H9 (cell line): ENCODE results near the gene PSMB7. TPM values are rescaled to one million over a fixed set of nuclear protein-coding genes. Genes with fewer than 3 reads are reported as not detected.
A peak's percentile ranks its signal among the peaks of the same experiment; 100 is the strongest.

ENCODE experiments used
- DNase-seq: peaks from one replicate; pipeline ENCODE4 v3.0.0-alpha.2; 2017
- H2AFZ ChIP-seq: one replicate; pipeline ENCODE4 v1.6.1; 2013; ENCODE audit warnings: mild to moderate bottlenecking, low read length, control low read depth, moderate library complexity
- H2AK5ac ChIP-seq: 2 replicates; pipeline ENCODE4 v1.6.1; 2013; ENCODE audit warnings: low read length, control low read depth, mixed read lengths; ENCODE audit not compliant: insufficient read length
- H2BK120ac ChIP-seq: one replicate; pipeline ENCODE4 v1.6.1; 2013; ENCODE audit warnings: low read depth, mild to moderate bottlenecking, low read length, control low read depth, inconsistent platforms; ENCODE audit not compliant: poor library complexity, severe bottlenecking
- H2BK12ac ChIP-seq: 2 replicates; pipeline ENCODE4 v1.6.1; 2013; ENCODE audit warnings: low read length, control low read depth, mixed read lengths, low read depth; ENCODE audit not compliant: insufficient read length
- H2BK15ac ChIP-seq: 2 replicates; pipeline ENCODE4 v1.6.1; 2013; ENCODE audit warnings: low read depth, low read length, control low read depth
- H2BK20ac ChIP-seq: one replicate; pipeline ENCODE4 v1.6.1; 2013; ENCODE audit warnings: low read depth, mild to moderate bottlenecking, low read length, control low read depth, inconsistent platforms; ENCODE audit not compliant: poor library complexity, severe bottlenecking
- H2BK5ac ChIP-seq: 2 replicates; pipeline ENCODE4 v1.6.1; 2013; ENCODE audit warnings: low read length, control low read depth, mixed read lengths; ENCODE audit not compliant: insufficient read length
- H3K14ac ChIP-seq: 2 replicates; pipeline ENCODE4 v1.6.1; 2013; ENCODE audit warnings: low read length, control low read depth; ENCODE audit not compliant: insufficient read depth
- H3K18ac ChIP-seq: 2 replicates; pipeline ENCODE4 v1.6.1; 2013; ENCODE audit warnings: low read depth, mild to moderate bottlenecking, mixed read lengths, low read length, control low read depth; ENCODE audit not compliant: insufficient read length
- H3K23ac ChIP-seq: 2 replicates; pipeline ENCODE4 v1.6.1; 2013; ENCODE audit warnings: low read length, control low read depth, mixed read lengths, low read depth; ENCODE audit not compliant: insufficient read length
- H3K23me2 ChIP-seq: 2 replicates; pipeline ENCODE4 v1.6.1; 2013; ENCODE audit warnings: low read depth, mild to moderate bottlenecking, mixed read lengths, low read length, control low read depth; ENCODE audit not compliant: insufficient read length, poor library complexity, severe bottlenecking
- H3K27ac ChIP-seq: 2 replicates; pipeline ENCODE4 v1.5.1; 2013; ENCODE audit warnings: low read length, control low read depth, mixed read lengths, low read depth; ENCODE audit not compliant: insufficient read length
- H3K27me3 ChIP-seq: 2 replicates; pipeline ENCODE4 v1.6.1; 2013; ENCODE audit warnings: low read length, control low read depth, inconsistent platforms; ENCODE audit not compliant: insufficient read depth
- H3K4ac ChIP-seq: 2 replicates; pipeline ENCODE4 v1.6.1; 2013; ENCODE audit warnings: low read depth, mild to moderate bottlenecking, control low read depth, inconsistent platforms, low read length, moderate library complexity
- H3K4me1 ChIP-seq: 2 replicates; pipeline ENCODE4 v1.6.1; 2013; ENCODE audit warnings: low read length, control low read depth, inconsistent platforms; ENCODE audit not compliant: insufficient read depth
- H3K4me2 ChIP-seq: 2 replicates; pipeline ENCODE4 v1.6.1; 2013; ENCODE audit warnings: low read length, control low read depth, mixed read lengths; ENCODE audit not compliant: insufficient read length, insufficient read depth
- H3K56ac ChIP-seq: 2 replicates; pipeline ENCODE4 v1.6.1; 2013; ENCODE audit warnings: low read depth, mild to moderate bottlenecking, mixed read lengths, low read length, control low read depth; ENCODE audit not compliant: insufficient read length
- H3K79me1 ChIP-seq: 2 replicates; pipeline ENCODE4 v1.6.1; 2013; ENCODE audit warnings: low read depth, mild to moderate bottlenecking, moderate library complexity, low read length, control low read depth, inconsistent platforms; ENCODE audit not compliant: insufficient read depth, poor library complexity, severe bottlenecking
- H3K79me2 ChIP-seq: 2 replicates; pipeline ENCODE4 v1.6.1; 2013; ENCODE audit warnings: low read length, control low read depth, inconsistent platforms; ENCODE audit not compliant: insufficient read depth
- H3K9ac ChIP-seq: 2 replicates; pipeline ENCODE4 v1.6.1; 2013; ENCODE audit warnings: low read length, control low read depth, mixed read lengths; ENCODE audit not compliant: insufficient read length; ENCODE audit errors: extremely low read depth
- H3K9me3 ChIP-seq: one replicate; pipeline ENCODE4 v1.6.1; 2013; ENCODE audit warnings: low read depth, low read length, inconsistent platforms; ENCODE audit not compliant: control insufficient read depth
- H3T11ph ChIP-seq: one replicate; pipeline ENCODE4 v1.6.1; 2013; ENCODE audit warnings: mild to moderate bottlenecking, low read length, control low read depth, inconsistent platforms
- H4K20me1 ChIP-seq: one replicate; pipeline ENCODE4 v1.6.1; 2013; ENCODE audit not compliant: control insufficient read depth, insufficient read length, insufficient read depth
- H4K5ac ChIP-seq: 2 replicates; pipeline ENCODE4 v1.6.1; 2013; ENCODE audit warnings: low read depth, mild to moderate bottlenecking, mixed read lengths, low read length, control low read depth; ENCODE audit not compliant: insufficient read length
- H4K8ac ChIP-seq: replicated peaks from 2 replicates; pipeline ENCODE4 v1.6.1; 2013; ENCODE audit warnings: low read length, control low read depth, mixed read lengths, low read depth; ENCODE audit not compliant: insufficient read length
- H4K91ac ChIP-seq: 2 replicates; pipeline ENCODE4 v1.6.1; 2013; ENCODE audit warnings: low read depth, mild to moderate bottlenecking, moderate library complexity, mixed read lengths, low read length, control low read depth; ENCODE audit not compliant: insufficient read length
- H3K27ac Mint-ChIP-seq, 3 experiments: 2 replicates in 2 of 3; 3 replicates in 1 of 3; pipeline ENCODE4 v1.8.0; 2020 to 2021; ENCODE audit warnings: mixed read lengths in 3 of 3, mild to moderate bottlenecking in 1 of 3, moderate library complexity in 1 of 3
- H3K27me3 Mint-ChIP-seq: 2 replicates; pipeline ENCODE4 v1.8.0; 2021; ENCODE audit warnings: low read depth, mild to moderate bottlenecking, moderate library complexity, mixed read lengths
- H3K36me3 Mint-ChIP-seq, 3 experiments: 2 replicates in 2 of 3; 3 replicates in 1 of 3; pipeline ENCODE4 v1.8.0; 2020 to 2021; ENCODE audit warnings: low read depth in 3 of 3, mixed read lengths in 3 of 3; ENCODE audit not compliant: insufficient read depth in 1 of 3
- H3K4me1 Mint-ChIP-seq, 2 experiments: 2 replicates each; pipeline ENCODE4 v1.8.0; 2020; ENCODE audit warnings: mixed read lengths in 2 of 2
- H3K4me3 Mint-ChIP-seq, 2 experiments: 2 replicates in 1 of 2; 3 replicates in 1 of 2; pipeline ENCODE4 v1.8.0; 2020 to 2021; ENCODE audit warnings: mild to moderate bottlenecking in 2 of 2, mixed read lengths in 2 of 2, moderate library complexity in 1 of 2
- H3K9me3 Mint-ChIP-seq, 2 experiments: 2 replicates in 1 of 2; 3 replicates in 1 of 2; pipeline ENCODE4 v1.8.0; 2020; ENCODE audit warnings: mild to moderate bottlenecking in 2 of 2, mixed read lengths in 2 of 2, moderate library complexity in 1 of 2
- CTCF ChIP-seq: fragments of 200-600 bp; sonication (generic); conservative IDR thresholded peaks from 3 replicates; pipeline ENCODE4 v1.8.0; 2021; ENCODE audit warnings: antibody characterized with exemption, mild to moderate bottlenecking
- WGBS: extraction: QIAGEN DNeasy Blood & Tissue Kit; methylation state at CpG from one replicate; pipeline ENCODE4 v1.1.7; 2013; ENCODE audit warnings: missing lambda C conversion rate, low lambda C conversion rate, mixed read lengths; ENCODE audit not compliant: insufficient read length; ENCODE audit errors: extremely low coverage; 5-methylcytosine and 5-hydroxymethylcytosine counted together
- total RNA-seq: library from RNA; stranded (reverse); gene quantifications from 2 replicates; pipeline ENCODE4 v1.2.1, GENCODE V29; 2021

Gene PSMB7
- total RNA-seq, 1 experiment from 2014 or later = 209 TPM

DNA sequence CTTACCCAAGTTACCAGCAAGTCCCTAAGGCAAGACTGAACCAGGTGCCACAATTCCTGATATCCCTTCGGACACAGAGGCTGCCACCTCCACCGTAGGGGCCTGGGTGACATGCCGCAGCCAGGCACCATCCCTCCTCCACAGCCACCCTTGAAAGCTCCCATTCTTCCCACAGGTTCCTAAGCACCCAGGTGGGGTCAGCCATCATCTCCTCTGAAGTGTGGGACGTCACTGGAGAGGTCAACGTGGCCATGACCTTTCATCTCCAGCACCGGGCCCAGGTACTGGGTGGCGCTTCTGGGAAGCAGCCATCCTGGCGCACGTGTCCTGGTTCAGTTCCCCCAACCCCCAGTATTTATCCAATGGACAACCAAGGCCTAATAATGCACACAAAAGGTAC, 43.2 kb upstream of the PSMB7 start:
- no peak overlapping the region for H3K56ac ChIP-seq
- no peak overlapping the region; a peak in 1 of 5 replicates for H3K4me3 Mint-ChIP-seq
- H2AFZ ChIP-seq = no peak overlapping the region
- no peaks in the 10 kb centered on the region for H3K9me3 ChIP-seq
- H3K23me2 ChIP-seq = no peaks in the 10 kb centered on the region
- WGBS = no CpG with 5 or more reads among the region's 9 CpGs
- no peaks in the 10 kb centered on the region for H3K27me3 ChIP-seq
- H3K18ac ChIP-seq = no peak overlapping the region
- H2BK15ac ChIP-seq = no peak overlapping the region
- no peak overlapping the region for H4K5ac ChIP-seq
- peaks cover 2% of the 10 kb centered on the region for H4K20me1 ChIP-seq
- H3K4me1 Mint-ChIP-seq = peaks cover 7 to 11% of the 10 kb centered on the region in 2 experiments
- no peak overlapping the region for H3K4me2 ChIP-seq
- H3K4me1 ChIP-seq = no peaks in the 10 kb centered on the region
- no peaks in the 10 kb centered on the region for H3K9me3 Mint-ChIP-seq
- no peak overlapping the region for H3K14ac ChIP-seq
- H3K27ac ChIP-seq = no peak overlapping the region
- no peak overlapping the region for H4K8ac ChIP-seq
- H3K23ac ChIP-seq = no peak overlapping the region
- no peak overlapping the region for H3K9ac ChIP-seq
- H3K27me3 Mint-ChIP-seq = peaks cover 8% of the 10 kb centered on the region
- H3K4ac ChIP-seq = no peak overlapping the region
- no peaks in the 10 kb centered on the region for H3K36me3 Mint-ChIP-seq
- no peak overlapping the region for H2BK20ac ChIP-seq
- no peak overlapping the region for H4K91ac ChIP-seq
- H3K27ac Mint-ChIP-seq = peak overlapping the region in 1 of 3 experiments; percentile 52; a peak in 1 of 7 replicates
- no peak overlapping the region for H3T11ph ChIP-seq
- H2BK12ac ChIP-seq = no peak overlapping the region
- no peak overlapping the region for H2BK120ac ChIP-seq
- H3K79me2 ChIP-seq = no peaks in the 10 kb centered on the region
- no peak for DNase-seq
- H2BK5ac ChIP-seq = no peak overlapping the region
- no peaks in the 10 kb centered on the region for H3K79me1 ChIP-seq
- no peak overlapping the region for H2AK5ac ChIP-seq
- TF ChIP-seq CTCF = no peak
